Pericardium fibroblast (primary cell): ENCODE results near the gene LARGE1. TPM values are rescaled to one million over a fixed set of nuclear protein-coding genes. Genes with fewer than 3 reads are reported as not detected.

Experiments used
- total RNA-seq: library from RNA; depleted of rRNA; stranded (reverse); fragments of >200 nt; gene quantifications from 2 replicates; pipeline ENCODE4 v1.2.3, GENCODE V29; 2015

Gene LARGE1
- total RNA-seq, result 14.4 and 17.9 TPM in 2 replicates

DNA sequence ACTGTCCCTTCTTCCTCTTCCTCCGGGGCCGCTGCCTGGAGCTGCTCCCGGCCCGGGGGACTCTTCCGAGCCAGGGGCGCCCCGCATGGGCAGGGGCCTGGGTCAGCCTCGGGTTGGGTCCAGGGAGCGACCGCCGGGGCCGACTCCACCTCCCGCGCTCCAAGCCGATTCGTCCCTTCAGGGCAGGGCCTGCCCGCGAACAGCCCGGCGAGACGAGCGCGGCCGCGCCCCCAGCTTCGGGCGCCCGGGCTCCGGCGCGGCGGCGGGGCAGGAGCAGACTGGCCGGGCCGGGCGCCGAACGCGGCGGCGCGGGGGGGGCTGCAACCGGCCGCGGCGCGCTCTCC is at the start of gene LARGE1:
Gene LARGE1, minus strand, starts transcription at position 280 of the 344 bp plus-strand sequence.

